Hematopoietic multipotent progenitor cell treated with erythropoietin and hydrocortisone succinate and interleukin-3 and kit ligand, for 8 days (in vitro differentiated cells): ENCODE measurements around the gene TBX2.
"Not testable (repeated sequence)": the region's sequence is repeated elsewhere in the genome, so short reads cannot be mapped to it uniquely, and the experiment has no call there.

Experiments used
- DNase-seq: peaks from one replicate; pipeline ENCODE4 v3.0.0-alpha.2; 2015

TBX2 gene

GRCh38 chr17:61399131-61400065 lies at the start of gene TBX2:
TSS of gene TBX2 (plus strand) at chr17:61399843. CDS start at chr17:61400177, 334 bp downstream.
- no peak for DNase-seq

DNA sequence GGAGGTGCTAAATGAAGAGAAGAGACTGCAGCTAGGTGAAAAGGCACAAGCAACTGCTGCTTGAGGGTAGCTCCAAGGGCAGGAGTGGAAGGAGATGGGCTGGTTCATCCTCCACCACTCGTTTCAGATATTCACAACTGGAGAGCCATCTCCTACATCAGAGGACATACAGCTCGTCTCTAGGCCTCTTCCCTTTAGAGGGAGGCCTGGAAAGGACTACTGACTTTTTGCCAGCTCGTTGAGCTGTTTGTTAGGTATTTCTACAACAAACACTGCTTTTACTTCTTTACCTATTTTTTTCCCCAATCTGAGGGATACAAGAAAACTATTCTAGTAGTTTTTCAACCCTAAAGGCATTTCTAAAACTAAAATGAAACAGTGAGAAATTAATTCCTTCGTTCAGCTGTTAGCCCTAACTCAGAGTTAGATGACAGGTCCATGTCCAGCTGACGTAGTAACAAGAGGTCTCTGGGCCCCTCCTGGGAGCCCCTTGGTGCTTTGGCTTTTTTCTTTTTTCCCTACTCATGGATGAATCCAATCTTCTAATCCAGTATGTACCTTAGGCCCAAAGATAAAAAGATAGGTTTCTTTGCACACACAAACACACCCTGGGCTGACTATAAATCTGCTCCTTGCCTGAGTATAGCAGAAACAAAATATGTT lies 47.8 kb upstream of the TBX2 start:
- DNase-seq: no peak

DNA sequence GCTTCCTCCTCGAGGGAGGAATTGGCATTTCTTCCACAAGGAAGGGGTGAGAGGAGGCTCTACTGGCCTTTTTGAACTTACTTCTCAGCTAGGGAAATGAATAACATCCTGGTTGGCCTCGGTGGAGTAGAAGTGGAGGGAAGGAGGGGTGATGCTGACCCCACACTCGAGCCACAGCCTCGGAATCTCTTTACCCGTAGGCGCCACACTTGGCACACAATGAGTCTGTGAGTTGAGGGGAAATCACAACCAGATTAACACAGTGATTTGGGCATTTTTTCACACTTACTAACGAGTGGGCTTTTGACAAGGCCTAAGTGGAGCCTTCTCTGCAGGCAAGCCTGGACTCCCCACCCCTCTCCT lies 47.3 kb upstream of the TBX2 start:
- no peak for DNase-seq

GRCh38 chr17:61352781-61353491 lies 46.7 kb upstream of the TBX2 start:
- no peak for DNase-seq

- DNase-seq: no peak
Measured at GRCh38 chr17:61353615-61354014, 46.0 kb upstream of the TBX2 start.

- DNase-seq: no peak
Measured at GRCh38 chr17:61354895-61355874, 44.5 kb upstream of the TBX2 start.

DNA sequence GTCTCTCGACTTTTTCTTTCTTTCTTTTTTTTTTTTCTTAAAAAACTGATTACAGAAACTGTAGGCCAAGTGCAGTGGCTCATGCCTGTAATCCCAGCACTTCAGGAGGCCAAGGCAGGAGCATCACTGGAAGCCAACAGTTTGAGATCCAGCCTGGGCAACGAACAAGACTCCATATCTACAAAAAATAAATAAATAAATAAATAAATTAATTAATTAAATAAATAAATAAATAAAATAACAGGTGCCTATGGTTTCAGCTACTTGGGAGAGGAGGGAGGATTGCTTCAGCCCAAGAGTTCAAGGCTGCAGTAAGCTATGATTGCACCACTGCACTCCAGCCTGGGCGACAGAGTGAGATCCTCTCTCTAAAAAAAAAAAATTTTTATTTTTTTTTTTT lies 42.6 kb upstream of the TBX2 start:
- DNase-seq: not testable (repeated sequence)

DNA sequence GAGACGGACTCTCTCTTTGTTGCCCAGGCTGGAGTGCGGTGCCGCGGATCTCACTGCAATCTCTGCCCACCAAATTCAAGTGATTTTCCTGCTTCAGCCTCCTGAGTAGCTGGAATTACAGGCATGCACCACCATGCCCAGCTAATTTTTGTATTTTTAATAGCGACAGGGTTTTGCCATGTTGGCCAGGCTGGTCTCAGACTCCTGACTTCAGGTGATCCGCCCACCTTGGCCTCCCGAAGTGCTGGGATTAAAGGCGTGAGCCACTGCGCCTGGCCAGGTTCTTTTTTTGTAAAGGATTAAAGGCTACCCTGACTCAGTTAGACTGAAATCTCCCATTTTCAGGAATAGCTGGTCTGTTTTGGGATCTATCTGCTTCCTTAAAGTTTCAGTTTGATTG lies 40.1 kb upstream of the TBX2 start:
- not testable (repeated sequence) for DNase-seq

- no peak for DNase-seq
Measured at GRCh38 chr17:61360318-61360943, 39.2 kb upstream of the TBX2 start.

- DNase-seq: no peak
Measured at GRCh38 chr17:61361084-61361483, 38.6 kb upstream of the TBX2 start.

GRCh38 chr17:61362396-61362795 lies 37.2 kb upstream of the TBX2 start:
- DNase-seq: no peak

GRCh38 chr17:61362852-61363600 lies 36.6 kb upstream of the TBX2 start:
- no peak for DNase-seq

GRCh38 chr17:61363601-61364462 lies 35.8 kb upstream of the TBX2 start:
- no peak for DNase-seq

- no peak for DNase-seq
Measured at GRCh38 chr17:61364463-61364846, 35.2 kb upstream of the TBX2 start.

GRCh38 chr17:61366076-61366714 lies 33.4 kb upstream of the TBX2 start:
- no peak for DNase-seq

GRCh38 chr17:61366715-61367413 lies 32.8 kb upstream of the TBX2 start:
- no peak for DNase-seq

GRCh38 chr17:61368049-61368831 lies 31.4 kb upstream of the TBX2 start:
- DNase-seq: no peak

- DNase-seq: no peak
Measured at GRCh38 chr17:61368832-61369450, 30.7 kb upstream of the TBX2 start.
